H1 (cell line): Measurements from ENCODE around the gene CD52. TPM values are rescaled to one million over a fixed set of nuclear protein-coding genes. Genes with fewer than 3 reads are reported as not detected.

Experiments used
- POLR2AphosphoS5 ChIP-seq: IDR thresholded peaks from 2 replicates; pipeline ENCODE4 v1.6.1; 2011; ENCODE audit warnings: low read depth, low read length
- SAP30 ChIP-seq: fragments of 300-600 bp; sonication (generic); IDR thresholded peaks from 2 replicates; pipeline ENCODE4 v1.7.1; 2012; ENCODE audit warnings: low read length, moderate library complexity, mild to moderate bottlenecking, inconsistent platforms; ENCODE audit not compliant: insufficient read depth, insufficient replicate concordance
- TAF1 ChIP-seq: IDR thresholded peaks from 2 replicates; pipeline ENCODE4 v1.6.1; 2011; ENCODE audit warnings: mild to moderate bottlenecking, low read depth, low read length
- polyA plus RNA-seq, 7 experiments: library from polyadenylated mRNA; depleted of rRNA in 3 of 7; stranded (reverse) in 5 of 7; unstranded in 2 of 7; fragments of >200 nt in 5 of 7; fragments of 200-250 nt in 2 of 7; gene quantifications; 1 replicate in 5 of 7; 2 replicates in 1 of 7; 4 replicates in 1 of 7; pipeline versions ENCODE4 v1.2.1 to v1.2.3, GENCODE V29; 2011 to 2013; ENCODE audit warnings: missing spikeins in 2 of 7, mixed read lengths in 2 of 7
- total RNA-seq: library from RNA; stranded (reverse); fragmentation: NEBNext Ultra II Directional; extraction: Animal tissue kit (Norgen Biotek cat#: 25700); gene quantifications from 2 replicates; pipeline ENCODE4 v1.2.1, GENCODE V29; 2021

The CD52 gene
- total and polyA plus RNA-seq, 2 of the 8 experiments (the other 6 are each of a cell fraction or from before 2014, with no cell fraction given), result 2.4 to 3.1 TPM

DNA sequence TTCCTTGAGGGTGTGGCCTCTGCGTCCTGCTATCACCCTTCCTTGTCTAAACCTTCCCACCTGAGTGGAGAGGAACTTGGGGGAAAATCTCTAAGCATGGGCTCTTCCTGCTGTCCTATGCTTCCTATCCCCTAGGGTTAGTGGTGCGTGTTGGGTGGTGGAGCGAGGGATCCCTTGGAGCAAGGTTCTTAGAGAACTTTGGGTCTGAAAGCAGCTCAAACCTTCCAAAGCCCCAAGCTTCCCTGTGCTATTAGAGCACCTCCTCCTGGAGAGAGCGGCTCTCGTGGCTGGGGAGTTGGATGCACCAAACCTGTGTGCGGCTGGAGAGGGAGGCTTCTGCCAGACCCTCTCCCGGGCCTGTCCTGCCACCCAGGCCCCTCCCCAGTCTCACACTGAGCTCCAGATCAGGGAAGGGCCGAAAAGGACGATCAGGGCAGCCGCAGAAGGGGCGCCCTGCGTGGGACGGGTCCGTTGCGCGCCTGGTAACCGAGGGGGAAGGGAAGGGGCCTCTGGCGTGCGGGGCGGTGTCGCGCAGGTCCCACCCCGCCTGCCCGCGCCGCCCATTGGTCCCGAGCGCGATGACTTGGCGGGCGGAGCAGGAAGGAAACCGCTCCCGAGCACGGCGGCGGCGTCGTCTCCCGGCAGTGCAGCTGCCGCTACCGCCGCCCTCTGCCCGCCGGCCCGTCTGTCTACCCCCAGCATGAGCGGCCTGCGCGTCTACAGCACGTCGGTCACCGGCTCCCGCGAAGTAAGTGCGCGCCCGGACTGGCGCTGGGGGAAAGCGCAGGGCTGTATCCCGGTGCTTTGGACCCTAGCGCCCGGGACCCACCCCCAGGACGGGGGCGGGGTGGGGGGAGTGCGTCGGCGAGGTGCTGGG is 38.1 kb upstream of the CD52 start, which contains the start of gene SH3BGRL3 (continued):
- TF ChIP-seq TAF1 (peak; percentile 65), POLR2AphosphoS5 (peak; percentile 76), SAP30 (peak; percentile 64)
